HG03565 (cell line): Measurements from ENCODE around the gene CDK5RAP1.
"Not testable (repeated sequence)": the region's sequence is repeated elsewhere in the genome, so short reads cannot be mapped to it uniquely, and the experiment has no call there.

ENCODE experiments used
- ATAC-seq: cut with Tn5 transposase; IDR thresholded peaks from one replicate; pipeline ENCODE4 v1.9.1; 2021; ENCODE audit warnings: mild to moderate bottlenecking, moderate library complexity; ENCODE audit not compliant: unreplicated experiment

CDK5RAP1 gene

GRCh38 chr20:33419140-33419974 is 18.0 kb upstream of the CDK5RAP1 start:
- no peak for ATAC-seq

- no peak for ATAC-seq
Observed at GRCh38 chr20:33418033-33418432, 16.7 kb upstream of the CDK5RAP1 start.

GRCh38 chr20:33415948-33416347 is 14.6 kb upstream of the CDK5RAP1 start:
- no peak for ATAC-seq

- ATAC-seq, result no peak
Observed at GRCh38 chr20:33412484-33412838, 11.1 kb upstream of the CDK5RAP1 start.

- ATAC-seq, result no peak
Observed at GRCh38 chr20:33411711-33412483, 10.6 kb upstream of the CDK5RAP1 start.

GRCh38 chr20:33411242-33411641 is 9.9 kb upstream of the CDK5RAP1 start:
- ATAC-seq, result no peak

- no peak for ATAC-seq
Observed at GRCh38 chr20:33410081-33410742, 8.9 kb upstream of the CDK5RAP1 start.

- no peak for ATAC-seq
Observed at GRCh38 chr20:33408716-33409654, 7.7 kb upstream of the CDK5RAP1 start.

- no peak for ATAC-seq
Observed at GRCh38 chr20:33408313-33408712, 7.0 kb upstream of the CDK5RAP1 start.

GRCh38 chr20:33407796-33408195 is 6.5 kb upstream of the CDK5RAP1 start:
- no peak for ATAC-seq

GRCh38 chr20:33407251-33407650 is 5.9 kb upstream of the CDK5RAP1 start:
- ATAC-seq, result no peak

- no peak for ATAC-seq
Observed at GRCh38 chr20:33404281-33404680, 3.0 kb upstream of the CDK5RAP1 start.

GRCh38 chr20:33401921-33402369 is 626 bp upstream of the CDK5RAP1 start:
- ATAC-seq, result no peak

- ATAC-seq, result peak; percentile 18
Observed at GRCh38 chr20:33400812-33401183, 521 bp downstream of the CDK5RAP1 start.

- no peak for ATAC-seq
Observed at GRCh38 chr20:33399924-33400323, 1.4 kb downstream of the CDK5RAP1 start.

GRCh38 chr20:33394718-33395117 is 6.6 kb downstream of the CDK5RAP1 start:
- ATAC-seq, result no peak

GRCh38 chr20:33393609-33394008 is 7.7 kb downstream of the CDK5RAP1 start:
- ATAC-seq, result no peak

- no peak for ATAC-seq
Observed at GRCh38 chr20:33391722-33392415, 9.4 kb downstream of the CDK5RAP1 start.

- ATAC-seq, result not testable (repeated sequence)
Observed at GRCh38 chr20:33389326-33389725, 12.0 kb downstream of the CDK5RAP1 start.

- no peak for ATAC-seq
Observed at GRCh38 chr20:33388268-33388667, 13.1 kb downstream of the CDK5RAP1 start.
